Loucy (cell line): ENCODE results near the gene ASB10.

Experiments used
- H2AFZ ChIP-seq: fragments of 200-600 bp; sonication (generic); 2 replicates; pipeline ENCODE4 v1.6.0; 2016; ENCODE audit warnings: antibody characterized with exemption, mild to moderate bottlenecking, low read length, moderate library complexity
- H3F3A ChIP-seq: fragments of 200-600 bp; 2 replicates; pipeline ENCODE4 v1.6.0; 2016; ENCODE audit warnings: antibody characterized with exemption, low read depth, mild to moderate bottlenecking
- H3K27me3 ChIP-seq: fragments of 200-600 bp; sonication (generic); 2 replicates; pipeline ENCODE4 v1.6.1; 2014; ENCODE audit warnings: low read length, mild to moderate bottlenecking; ENCODE audit not compliant: insufficient read depth, poor library complexity, severe bottlenecking
- H3K36me3 ChIP-seq: fragments of 200-600 bp; sonication (generic); 2 replicates; pipeline ENCODE4 v1.6.1; 2016; ENCODE audit warnings: low read length; ENCODE audit not compliant: insufficient read depth
- H3K4me1 ChIP-seq: fragments of 200-600 bp; sonication (generic); 2 replicates; pipeline ENCODE4 v1.5.1; 2014; ENCODE audit warnings: low read length, mild to moderate bottlenecking; ENCODE audit not compliant: insufficient read depth, poor library complexity, severe bottlenecking
- H3K4me2 ChIP-seq: fragments of 200-600 bp; sonication (generic); 2 replicates; pipeline ENCODE4 v1.6.0; 2014; ENCODE audit warnings: antibody characterized with exemption, low read length, low read depth, mild to moderate bottlenecking; ENCODE audit not compliant: poor library complexity, severe bottlenecking
- H3K4me3 ChIP-seq: fragments of 200-600 bp; sonication (generic); 2 replicates; pipeline ENCODE4 v1.5.1; 2014; ENCODE audit warnings: low read length, mild to moderate bottlenecking, mixed read lengths; ENCODE audit not compliant: poor library complexity, severe bottlenecking
- H3K79me2 ChIP-seq: fragments of 200-600 bp; sonication (generic); 2 replicates; pipeline ENCODE4 v1.6.1; 2014; ENCODE audit warnings: low read length; ENCODE audit not compliant: insufficient read depth
- H3K9ac ChIP-seq: fragments of 200-600 bp; sonication (generic); 2 replicates; pipeline ENCODE4 v1.6.0; 2014; ENCODE audit warnings: mild to moderate bottlenecking, low read depth, low read length, moderate library complexity; ENCODE audit not compliant: poor library complexity, severe bottlenecking
- H3K9me2 ChIP-seq: fragments of 200-600 bp; sonication (generic); replicated peaks from 2 replicates; pipeline ENCODE4 v1.6.1; 2016; ENCODE audit warnings: low read depth, low read length, mixed read lengths
- H3K9me3 ChIP-seq: fragments of 200-600 bp; sonication (generic); 2 replicates; pipeline ENCODE4 v1.6.1; 2014; ENCODE audit warnings: mild to moderate bottlenecking, antibody characterized with exemption, low read length, low read depth; ENCODE audit not compliant: insufficient read depth
- H4K20me1 ChIP-seq: fragments of 200-600 bp; sonication (generic); 2 replicates; pipeline ENCODE4 v1.6.0; 2014; ENCODE audit warnings: antibody characterized with exemption, low read length, mild to moderate bottlenecking; ENCODE audit not compliant: insufficient read depth, poor library complexity, severe bottlenecking
- CTCF ChIP-seq: fragments of 200-600 bp; sonication (generic); conservative IDR thresholded peaks from 2 replicates; pipeline ENCODE4 v1.5.1; 2014; ENCODE audit warnings: mild to moderate bottlenecking, antibody characterized with exemption, low read length
- EZH2phosphoT487 ChIP-seq: fragments of 200-600 bp; IDR thresholded peaks from 2 replicates; pipeline ENCODE4 v1.6.1; 2018; ENCODE audit warnings: antibody characterized with exemption, mild to moderate bottlenecking, moderate library complexity, borderline replicate concordance

The ASB10 gene

GRCh38 chr7:151223728-151224127 is 36.7 kb upstream of the ASB10 start:
- Histone ChIP-seq H3K36me3 (peaks cover 38% of the 10 kb centered on the region; the same call in 1 of the 2 replicates), H3K9ac (no peak overlapping the region), H3K27me3 (no peaks in the 10 kb centered on the region), H3K9me2 (no peaks in the 10 kb centered on the region), H3K4me3 (no peak overlapping the region), H3K9me3 (no peaks in the 10 kb centered on the region), H3K4me2 (no peak overlapping the region), H4K20me1 (peaks cover 12% of the 10 kb centered on the region), H3F3A (no peaks in the 10 kb centered on the region), H2AFZ (no peak overlapping the region), H3K4me1 (peaks cover 17% of the 10 kb centered on the region), H3K79me2 (peaks cover 29% of the 10 kb centered on the region)
- TF ChIP-seq CTCF, result 0 out of 2 replicates have a peak, but pooled peaks have one; percentile 13
- no peak for TF ChIP-seq EZH2phosphoT487

- Histone ChIP-seq H3K9me3 (no peaks in the 10 kb centered on the region), H4K20me1 (no peaks in the 10 kb centered on the region), H3K9me2 (no peaks in the 10 kb centered on the region)
These were observed 31.1 kb upstream of the ASB10 start for GRCh38 chr7:151218170-151218569.

GRCh38 chr7:151215396-151215795 is 28.3 kb upstream of the ASB10 start:
- Histone ChIP-seq H3K9ac (no peak overlapping the region), H4K20me1 (no peaks in the 10 kb centered on the region), H3K9me3 (no peaks in the 10 kb centered on the region), H3K79me2 (no peaks in the 10 kb centered on the region), H3K36me3 (peaks cover 66% of the 10 kb centered on the region; the same call in 1 of the 2 replicates), H3K4me1 (peaks cover 3% of the 10 kb centered on the region), H2AFZ (no peak overlapping the region), H3K9me2 (no peaks in the 10 kb centered on the region), H3K4me2 (no peak overlapping the region), H3F3A (no peaks in the 10 kb centered on the region), H3K27me3 (no peaks in the 10 kb centered on the region), H3K4me3 (no peak overlapping the region)
- TF ChIP-seq EZH2phosphoT487 (no peak), CTCF (no peak)

More at GRCh38 chr7:151218170-151218569, 31.1 kb upstream of the ASB10 start:
- Histone ChIP-seq H3K4me2 (no peak overlapping the region), H3K4me3 (no peak overlapping the region), H3K4me1 (peaks cover under 1% of the 10 kb centered on the region), H3K79me2 (no peaks in the 10 kb centered on the region; the same call in 1 of the 2 replicates), H3F3A (no peaks in the 10 kb centered on the region), H3K9ac (no peak overlapping the region), H3K36me3 (peaks cover 83% of the 10 kb centered on the region; the same call in 1 of the 2 replicates), H3K27me3 (no peaks in the 10 kb centered on the region), H2AFZ (no peak overlapping the region)
- TF ChIP-seq EZH2phosphoT487 (no peak), CTCF (no peak)
